ENCODE measurements around the gene CBX8. TPM values are rescaled to one million over a fixed set of nuclear protein-coding genes. Genes with fewer than 3 reads are reported as not detected.

CBX8 gene
- total RNA-seq, 2 donors from 2014 or later = 0.71 to 7.4 TPM

DNA sequence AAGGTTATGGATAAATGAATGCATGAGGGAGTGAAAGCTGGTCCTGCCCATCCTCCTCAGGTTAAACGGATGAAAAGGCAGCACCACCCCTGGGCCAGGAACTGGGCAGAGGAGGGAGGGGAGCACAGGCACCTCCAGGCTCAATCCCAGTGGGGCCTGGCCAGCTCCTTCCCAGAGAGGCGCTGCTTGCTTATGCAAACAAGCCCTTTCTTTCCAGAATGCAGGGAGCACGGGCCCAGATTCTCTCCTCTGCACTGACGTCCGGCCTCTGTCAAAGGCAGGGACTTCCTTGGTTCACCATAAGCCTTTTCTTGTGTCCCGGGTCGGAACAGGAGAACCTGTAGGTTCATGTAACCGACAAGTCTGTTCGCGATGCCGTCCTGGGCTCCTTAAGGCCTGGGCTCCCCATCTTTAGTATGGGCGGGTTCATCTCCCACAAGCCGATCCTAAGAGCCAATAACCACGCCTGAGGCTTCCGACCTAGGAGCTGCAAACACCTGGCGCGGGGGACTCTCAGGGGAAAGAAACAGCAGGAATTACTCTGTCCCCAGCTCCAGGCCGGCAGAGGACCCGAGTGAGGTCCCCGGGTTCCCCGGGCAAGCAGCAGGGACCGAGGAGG is 49.9 kb downstream of the CBX8 start:
- H3K27ac ChIP-seq = no peak overlapping the region
- H3K27me3 ChIP-seq (replicated peaks; ENCODE audit: insufficient read depth) = peaks cover 39% of the 10 kb centered on the region
- ATAC-seq (ENCODE audit: insufficient number of reproducible peaks, low FRiP score, low read depth) (no peak), DNase-seq (ENCODE audit: low spot score) (no peak)
- no peaks in the 10 kb centered on the region for H3K9me3 ChIP-seq
- TF ChIP-seq, protein P1, sequence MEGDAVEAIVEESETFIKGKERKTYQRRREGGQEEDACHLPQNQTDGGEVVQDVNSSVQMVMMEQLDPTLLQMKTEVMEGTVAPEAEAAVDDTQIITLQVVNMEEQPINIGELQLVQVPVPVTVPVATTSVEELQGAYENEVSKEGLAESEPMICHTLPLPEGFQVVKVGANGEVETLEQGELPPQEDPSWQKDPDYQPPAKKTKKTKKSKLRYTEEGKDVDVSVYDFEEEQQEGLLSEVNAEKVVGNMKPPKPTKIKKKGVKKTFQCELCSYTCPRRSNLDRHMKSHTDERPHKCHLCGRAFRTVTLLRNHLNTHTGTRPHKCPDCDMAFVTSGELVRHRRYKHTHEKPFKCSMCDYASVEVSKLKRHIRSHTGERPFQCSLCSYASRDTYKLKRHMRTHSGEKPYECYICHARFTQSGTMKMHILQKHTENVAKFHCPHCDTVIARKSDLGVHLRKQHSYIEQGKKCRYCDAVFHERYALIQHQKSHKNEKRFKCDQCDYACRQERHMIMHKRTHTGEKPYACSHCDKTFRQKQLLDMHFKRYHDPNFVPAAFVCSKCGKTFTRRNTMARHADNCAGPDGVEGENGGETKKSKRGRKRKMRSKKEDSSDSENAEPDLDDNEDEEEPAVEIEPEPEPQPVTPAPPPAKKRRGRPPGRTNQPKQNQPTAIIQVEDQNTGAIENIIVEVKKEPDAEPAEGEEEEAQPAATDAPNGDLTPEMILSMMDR (IDR thresholded peaks at IDR 0.05) = no peak
- H3K36me3 ChIP-seq = no peaks in the 10 kb centered on the region
- H3K4me1 ChIP-seq (ENCODE audit: control insufficient read depth in 1 of 2, low read depth in 2 of 2) = peaks cover 0 to 11% of the 10 kb centered on the region in 2 donors
- no peak overlapping the region for H3K4me3 ChIP-seq

DNA sequence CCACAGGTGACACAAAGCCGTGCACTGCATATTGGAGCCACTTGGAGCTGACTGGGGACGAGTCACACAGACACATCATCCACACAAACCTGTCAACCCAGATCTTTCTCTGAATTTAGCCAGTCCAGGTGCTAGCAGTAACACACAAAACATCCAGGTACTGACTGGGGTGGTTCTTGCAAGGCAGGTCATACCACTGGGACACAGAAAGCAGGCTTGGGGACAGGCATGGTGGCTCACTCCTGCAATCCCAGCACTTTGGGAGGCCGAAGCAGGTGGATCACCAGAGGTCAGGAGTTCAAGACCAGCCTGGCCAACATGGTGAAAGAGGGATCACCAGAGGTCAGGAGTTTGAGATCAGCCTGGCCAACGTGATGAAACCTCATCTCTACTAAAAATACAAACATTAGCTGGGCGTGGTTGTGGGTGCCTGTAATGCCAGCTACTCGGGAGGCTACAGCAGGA is 51.2 kb downstream of the CBX8 start:
- H3K4me3 ChIP-seq = no peak overlapping the region
- H3K27me3 ChIP-seq (replicated peaks; ENCODE audit: insufficient read depth) = peaks cover 33% of the 10 kb centered on the region
- no peak for ATAC-seq (ENCODE audit: insufficient number of reproducible peaks, low FRiP score, low read depth)
- no peak overlapping the region for H3K27ac ChIP-seq
- TF ChIP-seq, protein P1 (IDR thresholded peaks at IDR 0.05) = no peak
- H3K36me3 ChIP-seq = no peaks in the 10 kb centered on the region
- DNase-seq (ENCODE audit: low spot score) = no peak
- no peaks in the 10 kb centered on the region for H3K9me3 ChIP-seq
- peaks cover 3 to 16% of the 10 kb centered on the region in 2 donors for H3K4me1 ChIP-seq (ENCODE audit: control insufficient read depth in 1 of 2, low read depth in 2 of 2)

DNA sequence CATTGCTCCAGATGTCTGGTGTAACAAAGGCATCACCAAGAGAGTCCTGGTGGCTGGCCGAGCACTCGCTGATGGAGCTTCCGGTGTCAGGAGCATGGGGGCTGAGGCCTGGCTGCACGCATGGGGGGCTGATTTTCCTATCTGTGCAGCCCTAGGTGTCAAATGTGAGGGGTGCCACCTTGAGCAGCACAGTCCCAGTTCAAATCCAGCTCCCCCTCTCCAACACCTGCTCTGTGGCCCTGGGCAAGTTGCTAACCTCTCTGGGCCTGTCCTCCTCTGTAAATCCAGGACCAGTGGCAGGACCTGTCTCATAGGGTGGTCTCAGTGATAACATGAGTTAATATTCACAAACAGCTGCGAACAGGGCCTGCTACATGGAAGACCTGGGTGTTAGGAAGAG is 53.3 kb downstream of the CBX8 start:
- no peaks in the 10 kb centered on the region for H3K36me3 ChIP-seq
- ATAC-seq (ENCODE audit: insufficient number of reproducible peaks, low FRiP score, low read depth) = no peak
- peaks cover 20% of the 10 kb centered on the region for H3K27me3 ChIP-seq (replicated peaks; ENCODE audit: insufficient read depth)
- H3K27ac ChIP-seq = no peak overlapping the region
- no peak for DNase-seq (ENCODE audit: low spot score)
- TF ChIP-seq, protein P1 (IDR thresholded peaks at IDR 0.05) = no peak
- H3K9me3 ChIP-seq = no peaks in the 10 kb centered on the region
- H3K4me1 ChIP-seq (ENCODE audit: control insufficient read depth in 1 of 2, low read depth in 2 of 2) = peaks cover 3 to 16% of the 10 kb centered on the region in 2 donors
- no peak overlapping the region for H3K4me3 ChIP-seq

DNA sequence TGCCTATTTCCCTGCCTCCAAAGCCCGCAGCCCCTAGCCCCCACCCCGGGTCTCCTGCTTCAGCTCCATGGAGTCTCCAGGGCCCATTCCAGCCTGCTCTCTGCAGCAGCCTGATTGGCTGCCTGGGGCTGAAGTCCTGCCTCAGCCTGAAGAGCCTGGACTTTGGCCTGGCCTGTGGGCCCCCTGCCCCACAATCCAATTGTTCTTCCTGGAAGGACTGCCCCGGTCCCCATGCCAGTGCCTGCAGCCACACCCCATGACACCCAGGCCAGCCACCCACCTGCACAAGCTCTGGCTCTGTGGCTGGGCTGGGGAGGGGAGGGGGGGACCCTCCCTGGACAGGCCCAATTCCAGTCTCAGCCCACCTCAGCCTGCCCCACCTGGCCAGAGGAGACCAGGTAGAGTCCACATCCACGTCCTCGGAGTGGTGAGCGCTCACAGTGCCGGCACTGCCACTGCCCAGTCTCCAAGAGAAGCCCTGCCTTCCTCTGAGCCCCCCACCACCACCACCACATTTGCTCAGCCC is 53.9 kb downstream of the CBX8 start:
- no peak overlapping the region for H3K27ac ChIP-seq
- ATAC-seq (ENCODE audit: insufficient number of reproducible peaks, low FRiP score, low read depth) (no peak), DNase-seq (ENCODE audit: low spot score) (no peak)
- no peaks in the 10 kb centered on the region for H3K36me3 ChIP-seq
- H3K9me3 ChIP-seq = no peaks in the 10 kb centered on the region
- H3K27me3 ChIP-seq (replicated peaks; ENCODE audit: insufficient read depth) = peaks cover 18% of the 10 kb centered on the region
- H3K4me3 ChIP-seq = no peak overlapping the region
- TF ChIP-seq, protein P1 (IDR thresholded peaks at IDR 0.05) = no peak
- peaks cover 3 to 16% of the 10 kb centered on the region in 2 donors for H3K4me1 ChIP-seq (ENCODE audit: control insufficient read depth in 1 of 2, low read depth in 2 of 2)

DNA sequence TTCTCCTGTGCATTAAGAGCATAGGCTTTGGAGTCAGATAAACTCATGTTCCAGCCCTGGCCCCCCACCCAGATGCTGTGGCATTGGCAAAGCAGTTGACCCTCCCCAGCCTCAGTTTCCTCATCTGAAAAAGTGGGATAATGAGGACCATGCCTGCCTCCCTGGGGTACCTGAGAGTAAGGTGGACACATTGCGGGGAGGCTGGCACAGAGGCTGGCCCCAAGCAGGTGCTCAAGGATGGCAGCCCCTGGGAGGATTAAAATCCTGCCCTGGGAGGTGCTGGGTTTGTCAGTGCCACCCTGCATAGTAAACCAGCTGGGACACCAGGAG is 54.3 kb downstream of the CBX8 start:
- H3K27me3 ChIP-seq (replicated peaks; ENCODE audit: insufficient read depth) = peaks cover 13% of the 10 kb centered on the region
- no peak for DNase-seq (ENCODE audit: low spot score)

More for the DNA sequence above, 54.3 kb downstream of the CBX8 start:
- TF ChIP-seq, protein P1 (IDR thresholded peaks at IDR 0.05) = no peak
- Histone ChIP-seq H3K4me3 (no peak overlapping the region), H3K27ac (no peak overlapping the region), H3K36me3 (no peaks in the 10 kb centered on the region), H3K4me1 (ENCODE audit: control insufficient read depth in 1 of 2, low read depth in 2 of 2) (peaks cover 3 to 14% of the 10 kb centered on the region in 2 donors), H3K9me3 (no peaks in the 10 kb centered on the region)
- no peak for ATAC-seq (ENCODE audit: insufficient number of reproducible peaks, low FRiP score, low read depth)

Other genes with a start within 250 kb of the CBX8 start
- not detected for gene RBFOX3, start 186.0 kb downstream of the CBX8 start, total RNA-seq
- not detected for gene ENPP7, start 66.1 kb downstream of the CBX8 start, total RNA-seq
- gene CBX2, start 18.9 kb downstream of the CBX8 start, total RNA-seq = under 1 TPM in 1 of 2 donors, not detected in 1; 0.14 TPM
- 10 to 100 TPM in 1 of 2 donors, 1 to 10 TPM in 1; 6.2 to 10.4 TPM for gene CBX4, start 42.4 kb upstream of the CBX8 start, total RNA-seq
- gene TBC1D16, start 238.8 kb upstream of the CBX8 start, total RNA-seq = 10 to 100 TPM; 45.9 to 52.1 TPM
- gene CCDC40, start 239.6 kb upstream of the CBX8 start, total RNA-seq = 1 to 10 TPM; 4.4 to 6.5 TPM

All from thoracic aorta (tissue), 2 donors.